Measurements from ENCODE around the gene SHB. TPM values are rescaled to one million over a fixed set of nuclear protein-coding genes. Genes with fewer than 3 reads are reported as not detected.

Gene SHB
- total RNA-seq, 1 donor from 2014 or later = 3.1 TPM

DNA sequence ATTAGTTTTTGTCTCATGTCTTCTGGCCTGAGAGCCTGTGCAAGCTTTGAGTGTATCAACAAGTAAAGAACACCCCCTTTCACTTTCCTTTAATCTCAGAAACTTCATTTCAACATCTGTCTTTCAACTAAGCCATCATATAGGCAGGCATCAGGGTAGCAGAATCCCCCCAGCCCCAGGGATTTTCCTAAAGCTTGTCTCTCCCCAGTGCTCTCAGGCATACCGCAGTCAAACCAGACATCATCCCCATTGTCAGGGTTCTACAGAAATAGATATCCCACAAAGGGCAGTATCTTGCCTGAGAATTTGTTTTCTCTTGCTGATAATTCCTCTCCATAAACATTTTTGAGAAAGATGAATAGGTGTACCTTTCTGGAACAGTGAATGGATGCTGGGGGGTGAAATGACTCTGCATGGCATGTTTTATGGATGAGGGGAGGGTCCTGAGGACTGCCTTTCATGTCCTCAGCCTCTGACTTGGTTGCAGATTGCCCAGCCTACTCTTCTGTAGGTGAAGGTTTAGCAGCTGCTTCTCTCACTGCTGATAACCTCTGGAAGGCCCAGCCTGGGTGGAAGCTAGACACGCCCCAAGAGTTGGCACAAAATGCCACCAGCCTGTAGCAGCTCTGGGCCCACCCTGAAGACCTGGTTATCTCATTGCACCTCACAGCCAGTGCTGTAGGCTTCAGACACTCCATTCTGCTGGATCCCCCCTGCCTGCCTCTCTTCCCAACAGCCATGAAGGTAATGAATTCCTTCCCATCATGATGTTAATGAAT lies 20.5 kb upstream of the SHB start:
- Histone ChIP-seq H3K4me3 (ENCODE audit: low read length in 3 of 3) (no peak overlapping the region), H3K36me3 (ENCODE audit: control insufficient read depth in 3 of 3, insufficient read depth in 3 of 3, low read length in 3 of 3) (no peaks in the 10 kb centered on the region), H3K9me3 (ENCODE audit: control insufficient read depth in 3 of 3, low read length in 3 of 3) (no peaks in the 10 kb centered on the region), H3K27ac (ENCODE audit: low read depth, low read length) (no peak overlapping the region), H3K27me3 (ENCODE audit: control insufficient read depth in 3 of 3, insufficient read depth in 3 of 3, low read length in 3 of 3) (no peaks in the 10 kb centered on the region), H3K9ac (ENCODE audit: low read depth in 1 of 3, low read length in 3 of 3) (no peak overlapping the region), H3K4me1 (ENCODE audit: control insufficient read depth in 3 of 3, insufficient read depth in 3 of 3, low read length in 3 of 3) (peaks cover 5 to 8% (median 7%) of the 10 kb centered on the region in 3 donors)

- Histone ChIP-seq H3K27me3 (ENCODE audit: control insufficient read depth in 3 of 3, insufficient read depth in 3 of 3, low read length in 3 of 3) (no peaks in the 10 kb centered on the region), H3K4me1 (ENCODE audit: control insufficient read depth in 3 of 3, insufficient read depth in 3 of 3, low read length in 3 of 3) (peaks cover 6 to 10% (median 7%) of the 10 kb centered on the region in 3 donors), H3K27ac (ENCODE audit: low read depth, low read length) (no peak overlapping the region), H3K9me3 (ENCODE audit: control insufficient read depth in 3 of 3, low read length in 3 of 3) (no peaks in the 10 kb centered on the region), H3K36me3 (ENCODE audit: control insufficient read depth in 3 of 3, insufficient read depth in 3 of 3, low read length in 3 of 3) (no peaks in the 10 kb centered on the region), H3K9ac (ENCODE audit: low read depth in 1 of 3, low read length in 3 of 3) (no peak overlapping the region), H3K4me3 (ENCODE audit: low read length in 3 of 3) (no peak overlapping the region)
Observed at GRCh38 chr9:38088006-38088925, 19.2 kb upstream of the SHB start.

GRCh38 chr9:38086496-38086895 lies 17.5 kb upstream of the SHB start:
- Histone ChIP-seq H3K9me3 (ENCODE audit: control insufficient read depth in 3 of 3, low read length in 3 of 3) (no peaks in the 10 kb centered on the region), H3K4me1 (ENCODE audit: control insufficient read depth in 3 of 3, insufficient read depth in 3 of 3, low read length in 3 of 3) (peaks cover 12 to 20% (median 17%) of the 10 kb centered on the region in 3 donors), H3K36me3 (ENCODE audit: control insufficient read depth in 3 of 3, insufficient read depth in 3 of 3, low read length in 3 of 3) (no peaks in the 10 kb centered on the region), H3K9ac (ENCODE audit: low read depth in 1 of 3, low read length in 3 of 3) (no peak overlapping the region), H3K4me3 (ENCODE audit: low read length in 3 of 3) (no peak overlapping the region), H3K27me3 (ENCODE audit: control insufficient read depth in 3 of 3, insufficient read depth in 3 of 3, low read length in 3 of 3) (no peaks in the 10 kb centered on the region), H3K27ac (ENCODE audit: low read depth, low read length) (no peak overlapping the region)

GRCh38 chr9:38085308-38085707 lies 16.3 kb upstream of the SHB start:
- no peak overlapping the region for H3K4me3 ChIP-seq (ENCODE audit: low read length in 3 of 3)
- peaks cover 12 to 20% (median 17%) of the 10 kb centered on the region in 3 donors for H3K4me1 ChIP-seq (ENCODE audit: control insufficient read depth in 3 of 3, insufficient read depth in 3 of 3, low read length in 3 of 3)
- no peaks in the 10 kb centered on the region for H3K9me3 ChIP-seq (ENCODE audit: control insufficient read depth in 3 of 3, low read length in 3 of 3)
- H3K36me3 ChIP-seq (ENCODE audit: control insufficient read depth in 3 of 3, insufficient read depth in 3 of 3, low read length in 3 of 3) = no peaks in the 10 kb centered on the region
- no peaks in the 10 kb centered on the region for H3K27me3 ChIP-seq (ENCODE audit: control insufficient read depth in 3 of 3, insufficient read depth in 3 of 3, low read length in 3 of 3)
- no peak overlapping the region for H3K9ac ChIP-seq (ENCODE audit: low read depth in 1 of 3, low read length in 3 of 3)
- no peak overlapping the region for H3K27ac ChIP-seq (ENCODE audit: low read depth, low read length)

DNA sequence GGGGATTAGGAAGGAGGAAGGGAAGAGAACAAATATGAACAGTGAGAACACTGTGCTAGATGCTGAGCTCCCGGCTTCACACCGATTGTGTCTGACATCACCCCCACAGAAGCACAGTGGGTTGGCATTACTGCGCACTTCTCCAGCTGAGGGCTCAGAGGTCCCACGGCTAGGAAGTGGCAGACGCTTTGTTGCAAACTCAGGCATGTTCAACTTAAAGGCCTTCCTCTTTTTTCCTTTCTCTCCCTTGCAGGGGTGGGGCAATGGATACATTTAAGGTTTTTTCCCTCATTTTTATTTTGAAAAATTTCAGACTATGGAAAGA lies 15.5 kb upstream of the SHB start:
- H3K4me1 ChIP-seq (ENCODE audit: control insufficient read depth in 3 of 3, insufficient read depth in 3 of 3, low read length in 3 of 3) = peaks cover 17 to 26% (median 23%) of the 10 kb centered on the region in 3 donors
- H3K9ac ChIP-seq (ENCODE audit: low read depth in 1 of 3, low read length in 3 of 3) = no peak overlapping the region

GRCh38 chr9:38083858-38084555 lies 15.0 kb upstream of the SHB start:
- H3K27me3 ChIP-seq (ENCODE audit: control insufficient read depth in 3 of 3, insufficient read depth in 3 of 3, low read length in 3 of 3) = no peaks in the 10 kb centered on the region
- no peak overlapping the region for H3K4me3 ChIP-seq (ENCODE audit: low read length in 3 of 3)
- peaks cover 22 to 30% (median 26%) of the 10 kb centered on the region in 3 donors for H3K4me1 ChIP-seq (ENCODE audit: control insufficient read depth in 3 of 3, insufficient read depth in 3 of 3, low read length in 3 of 3)
- H3K27ac ChIP-seq (ENCODE audit: low read depth, low read length) = no peak overlapping the region
- no peaks in the 10 kb centered on the region for H3K36me3 ChIP-seq (ENCODE audit: control insufficient read depth in 3 of 3, insufficient read depth in 3 of 3, low read length in 3 of 3)
- H3K9me3 ChIP-seq (ENCODE audit: control insufficient read depth in 3 of 3, low read length in 3 of 3) = no peaks in the 10 kb centered on the region
- H3K9ac ChIP-seq (ENCODE audit: low read depth in 1 of 3, low read length in 3 of 3) = no peak overlapping the region

More for the DNA sequence above, 15.5 kb upstream of the SHB start:
- H3K36me3 ChIP-seq (ENCODE audit: control insufficient read depth in 3 of 3, insufficient read depth in 3 of 3, low read length in 3 of 3) = no peaks in the 10 kb centered on the region
- H3K4me3 ChIP-seq (ENCODE audit: low read length in 3 of 3) = no peak overlapping the region
- no peaks in the 10 kb centered on the region for H3K27me3 ChIP-seq (ENCODE audit: control insufficient read depth in 3 of 3, insufficient read depth in 3 of 3, low read length in 3 of 3)
- no peak overlapping the region for H3K27ac ChIP-seq (ENCODE audit: low read depth, low read length)
- no peaks in the 10 kb centered on the region for H3K9me3 ChIP-seq (ENCODE audit: control insufficient read depth in 3 of 3, low read length in 3 of 3)

GRCh38 chr9:38082446-38083287 lies 13.6 kb upstream of the SHB start:
- H3K4me1 ChIP-seq (ENCODE audit: control insufficient read depth in 3 of 3, insufficient read depth in 3 of 3, low read length in 3 of 3) = peaks cover 16 to 22% (median 20%) of the 10 kb centered on the region in 3 donors
- no peak overlapping the region for H3K27ac ChIP-seq (ENCODE audit: low read depth, low read length)
- no peaks in the 10 kb centered on the region for H3K9me3 ChIP-seq (ENCODE audit: control insufficient read depth in 3 of 3, low read length in 3 of 3)
- H3K27me3 ChIP-seq (ENCODE audit: control insufficient read depth in 3 of 3, insufficient read depth in 3 of 3, low read length in 3 of 3) = no peaks in the 10 kb centered on the region
- no peak overlapping the region for H3K4me3 ChIP-seq (ENCODE audit: low read length in 3 of 3)
- no peak overlapping the region for H3K9ac ChIP-seq (ENCODE audit: low read depth in 1 of 3, low read length in 3 of 3)
- no peaks in the 10 kb centered on the region for H3K36me3 ChIP-seq (ENCODE audit: control insufficient read depth in 3 of 3, insufficient read depth in 3 of 3, low read length in 3 of 3)

- no peak overlapping the region for H3K9ac ChIP-seq (ENCODE audit: low read depth in 1 of 3, low read length in 3 of 3)
- H3K27ac ChIP-seq (ENCODE audit: low read depth, low read length) = no peak overlapping the region
- peaks cover 16 to 22% (median 20%) of the 10 kb centered on the region in 3 donors for H3K4me1 ChIP-seq (ENCODE audit: control insufficient read depth in 3 of 3, insufficient read depth in 3 of 3, low read length in 3 of 3)
- no peaks in the 10 kb centered on the region for H3K36me3 ChIP-seq (ENCODE audit: control insufficient read depth in 3 of 3, insufficient read depth in 3 of 3, low read length in 3 of 3)
- H3K4me3 ChIP-seq (ENCODE audit: low read length in 3 of 3) = no peak overlapping the region
- no peaks in the 10 kb centered on the region for H3K9me3 ChIP-seq (ENCODE audit: control insufficient read depth in 3 of 3, low read length in 3 of 3)
- H3K27me3 ChIP-seq (ENCODE audit: control insufficient read depth in 3 of 3, insufficient read depth in 3 of 3, low read length in 3 of 3) = no peaks in the 10 kb centered on the region
Observed at GRCh38 chr9:38081356-38082108, 12.5 kb upstream of the SHB start.
